Inflammatory macrophage (primary cell): ENCODE measurements around the gene STRN.
"Not testable (repeated sequence)": the region's sequence is repeated elsewhere in the genome, so short reads cannot be mapped to it uniquely, and the experiment has no call there.

Experiments
- DNase-seq, 2 donors: peaks; one replicate each; pipeline ENCODE4 v3.0.0-alpha.2; 2020 to 2022
- total RNA-seq, 18 experiments: gene quantifications; one replicate each; lab custom pipeline; 2026; ENCODE audit warnings: mixed read lengths in 6 of 18, inconsistent platforms in 2 of 18; lab: John Stamatoyannopoulos, UW

Gene STRN, protein sequence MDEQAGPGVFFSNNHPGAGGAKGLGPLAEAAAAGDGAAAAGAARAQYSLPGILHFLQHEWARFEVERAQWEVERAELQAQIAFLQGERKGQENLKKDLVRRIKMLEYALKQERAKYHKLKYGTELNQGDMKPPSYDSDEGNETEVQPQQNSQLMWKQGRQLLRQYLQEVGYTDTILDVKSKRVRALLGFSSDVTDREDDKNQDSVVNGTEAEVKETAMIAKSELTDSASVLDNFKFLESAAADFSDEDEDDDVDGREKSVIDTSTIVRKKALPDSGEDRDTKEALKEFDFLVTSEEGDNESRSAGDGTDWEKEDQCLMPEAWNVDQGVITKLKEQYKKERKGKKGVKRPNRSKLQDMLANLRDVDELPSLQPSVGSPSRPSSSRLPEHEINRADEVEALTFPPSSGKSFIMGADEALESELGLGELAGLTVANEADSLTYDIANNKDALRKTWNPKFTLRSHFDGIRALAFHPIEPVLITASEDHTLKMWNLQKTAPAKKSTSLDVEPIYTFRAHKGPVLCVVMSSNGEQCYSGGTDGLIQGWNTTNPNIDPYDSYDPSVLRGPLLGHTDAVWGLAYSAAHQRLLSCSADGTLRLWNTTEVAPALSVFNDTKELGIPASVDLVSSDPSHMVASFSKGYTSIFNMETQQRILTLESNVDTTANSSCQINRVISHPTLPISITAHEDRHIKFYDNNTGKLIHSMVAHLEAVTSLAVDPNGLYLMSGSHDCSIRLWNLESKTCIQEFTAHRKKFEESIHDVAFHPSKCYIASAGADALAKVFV
- total RNA-seq, result 50.6 to 141 (median 94.1) reads per million in 18 experiments

DNA sequence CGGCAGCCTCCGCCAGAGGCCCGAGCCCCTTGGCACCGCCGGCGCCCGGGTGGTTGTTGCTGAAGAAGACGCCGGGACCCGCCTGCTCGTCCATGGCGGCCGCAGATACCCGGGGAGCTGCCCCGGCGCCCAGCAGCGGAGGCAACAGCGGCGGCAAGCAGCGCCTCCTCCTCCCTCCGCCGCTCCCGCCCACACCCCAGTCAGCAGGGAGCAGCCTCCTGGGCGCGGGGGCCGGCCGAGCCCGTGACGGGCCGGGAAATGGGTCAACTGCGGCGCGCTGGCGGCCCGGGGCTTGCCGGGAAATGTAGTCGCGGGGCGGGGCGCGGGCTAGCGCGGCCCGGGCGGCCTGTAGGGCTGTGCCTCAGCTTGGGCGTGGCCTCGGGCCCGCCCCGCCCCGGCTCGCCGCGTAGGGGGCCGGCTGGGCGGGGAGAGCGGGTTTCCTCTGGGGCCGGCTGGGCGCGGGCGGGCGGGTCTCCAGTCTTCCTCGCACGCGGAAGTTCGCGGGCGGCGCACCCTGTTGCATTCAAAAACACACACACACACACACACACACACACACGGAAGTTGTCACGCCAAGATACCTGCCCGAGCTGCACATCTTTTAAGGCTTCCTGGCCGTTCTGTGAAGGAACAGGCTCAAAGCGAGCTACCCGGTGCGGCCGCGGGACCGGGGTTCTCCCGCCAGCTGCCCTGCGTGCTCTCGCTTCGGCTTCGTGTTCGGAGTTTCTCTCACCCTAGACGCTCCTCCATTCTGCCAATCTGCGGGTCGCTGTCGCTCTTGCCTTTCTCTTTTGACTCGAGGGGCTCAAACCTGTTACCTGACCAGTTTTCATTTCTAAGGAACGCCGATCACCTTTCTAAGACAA, at the start of gene STRN:
STRN (minus strand) TSS at position 167 of the 866 bp plus-strand sequence; CDS start at position 94, 73 bp downstream.
- peak; percentile 98 to 99 for DNase-seq

- no peak for DNase-seq
Measured at GRCh38 chr2:37013315-37013641, 46.9 kb upstream of the STRN start.

DNA sequence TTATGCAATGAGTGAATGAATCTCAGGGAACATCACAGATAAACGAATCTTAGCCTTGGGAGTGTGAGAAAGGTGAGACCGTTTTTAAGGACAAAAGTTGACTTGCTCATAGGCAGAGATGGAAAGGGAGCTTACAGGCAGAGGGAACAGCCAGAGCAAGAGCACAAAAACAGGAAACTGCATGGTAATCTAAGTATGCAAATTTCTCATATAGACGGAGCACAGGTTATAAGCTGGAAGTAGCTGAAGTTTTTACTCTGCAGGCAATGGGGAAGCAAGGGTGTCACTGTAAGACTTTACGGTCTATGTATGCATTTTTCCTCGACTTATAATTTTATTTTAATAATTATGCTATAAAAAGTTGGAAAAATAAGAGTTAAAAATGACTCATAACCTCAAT, 44.8 kb upstream of the STRN start:
- DNase-seq, result peak in 1 of 2 donors; percentile 12

DNA sequence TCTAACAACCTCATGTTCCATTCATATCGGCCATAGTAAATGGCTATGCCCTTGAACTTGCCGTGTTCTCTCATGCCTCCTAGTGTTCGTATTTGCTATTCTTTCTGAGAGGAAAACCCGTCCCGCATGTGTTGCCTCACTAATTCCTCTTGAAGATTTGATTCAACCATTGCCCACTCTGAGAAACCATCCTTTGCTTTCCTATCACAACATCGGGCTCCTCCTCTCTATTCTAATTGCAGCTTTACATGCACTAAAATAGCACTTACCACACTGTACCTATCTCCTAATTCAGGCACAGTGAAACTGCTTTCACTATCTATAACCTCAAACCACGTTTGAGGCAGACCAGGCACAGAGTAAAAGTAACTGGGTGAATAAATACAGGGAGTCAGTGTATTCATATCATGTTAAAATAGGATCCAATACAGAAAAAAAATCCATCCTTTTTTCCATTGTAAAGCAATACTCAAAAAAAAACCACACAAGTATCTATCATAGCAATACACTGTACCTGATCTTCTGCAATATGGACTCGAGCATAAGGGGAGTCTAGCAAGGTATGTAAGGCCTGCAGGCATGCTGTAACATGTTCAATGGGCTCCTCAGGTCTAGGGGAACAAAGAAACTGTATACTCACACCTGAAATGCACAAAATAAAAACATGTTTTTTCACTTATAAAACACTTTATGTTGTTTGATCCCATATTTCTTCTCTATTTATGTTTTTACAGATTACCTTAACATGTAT, 39.0 kb upstream of the STRN start:
- DNase-seq, result peak in 1 of 2 donors; percentile 11

- DNase-seq, result no peak
Measured at GRCh38 chr2:37000988-37001556, 34.7 kb upstream of the STRN start.

- DNase-seq, result no peak
Measured at GRCh38 chr2:37000318-37000717, 34.0 kb upstream of the STRN start.

- DNase-seq, result not testable (repeated sequence)
Measured at GRCh38 chr2:36999416-36999815, 33.1 kb upstream of the STRN start.

DNA sequence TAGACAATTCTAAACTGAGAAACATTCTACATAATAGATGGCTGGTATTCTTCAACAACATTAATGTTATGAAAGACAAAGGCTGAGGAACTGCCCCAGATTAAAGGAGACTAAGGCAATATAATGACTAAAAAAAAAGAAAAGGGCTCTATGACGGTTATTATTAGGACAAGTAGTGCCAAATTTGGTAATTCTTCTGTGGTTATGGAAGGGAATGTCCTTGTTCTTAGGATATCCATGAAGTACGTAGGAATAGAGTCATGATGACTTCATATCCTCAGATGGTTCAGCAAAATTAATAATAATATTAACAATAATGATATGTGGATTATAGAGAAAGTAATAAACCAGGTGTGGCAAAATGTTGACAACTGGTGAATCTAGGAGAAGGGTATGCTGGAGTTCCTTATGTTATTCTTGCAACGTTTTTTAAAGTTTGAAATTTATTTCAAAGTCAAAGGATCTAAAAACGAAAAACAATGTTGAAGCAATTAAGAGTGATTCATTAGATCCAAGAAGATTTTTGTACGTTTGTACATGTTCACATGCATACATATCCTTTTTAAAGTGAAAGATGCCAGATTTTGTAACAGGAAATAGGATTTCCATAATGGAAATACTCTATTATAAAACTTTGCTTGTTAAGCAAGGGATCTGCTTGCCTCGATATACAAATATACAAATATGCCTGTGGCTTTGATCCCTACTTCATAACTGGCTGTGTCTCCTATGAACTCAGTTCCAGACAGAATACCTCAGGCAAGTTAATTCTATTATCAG, 27.7 kb upstream of the STRN start:
- DNase-seq, result no peak

DNA sequence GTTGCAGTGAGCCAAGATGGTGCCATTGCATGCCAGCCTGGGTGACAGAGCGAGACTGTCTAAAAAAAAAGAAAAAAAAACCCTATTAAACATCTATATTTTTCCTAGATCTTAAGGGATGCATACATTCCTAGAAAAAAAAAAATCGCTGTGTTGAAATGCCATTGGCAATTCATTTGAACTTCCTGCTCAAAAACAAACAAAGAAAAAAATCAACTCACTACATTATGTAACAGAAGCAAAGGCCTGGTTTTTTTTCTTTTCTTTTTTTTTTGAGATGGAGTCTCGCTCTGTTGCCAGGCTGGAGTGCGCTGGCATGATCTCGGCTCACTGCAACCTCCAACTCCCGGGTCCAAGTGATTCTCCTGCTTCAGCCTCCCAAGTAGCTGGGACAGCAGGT, 21.7 kb upstream of the STRN start:
- no peak for DNase-seq

DNA sequence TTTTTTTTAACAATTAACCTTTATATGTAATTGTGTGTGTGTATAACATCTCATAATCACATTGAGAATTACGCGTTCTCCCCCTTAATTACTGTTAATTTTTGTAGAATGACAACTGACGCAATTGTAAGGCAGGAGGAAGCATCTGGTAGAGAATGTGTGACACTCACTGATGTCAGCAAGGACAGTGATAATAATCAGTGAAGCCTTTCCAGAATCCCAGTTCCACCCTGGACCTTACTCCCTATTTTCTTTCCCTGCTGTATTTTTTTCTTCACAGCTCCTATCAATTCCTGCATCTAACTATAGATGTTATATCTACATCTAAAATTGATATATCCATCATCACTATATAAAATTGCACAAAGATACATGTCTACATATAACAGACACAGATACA, 16.1 kb upstream of the STRN start:
- no peak for DNase-seq

DNA sequence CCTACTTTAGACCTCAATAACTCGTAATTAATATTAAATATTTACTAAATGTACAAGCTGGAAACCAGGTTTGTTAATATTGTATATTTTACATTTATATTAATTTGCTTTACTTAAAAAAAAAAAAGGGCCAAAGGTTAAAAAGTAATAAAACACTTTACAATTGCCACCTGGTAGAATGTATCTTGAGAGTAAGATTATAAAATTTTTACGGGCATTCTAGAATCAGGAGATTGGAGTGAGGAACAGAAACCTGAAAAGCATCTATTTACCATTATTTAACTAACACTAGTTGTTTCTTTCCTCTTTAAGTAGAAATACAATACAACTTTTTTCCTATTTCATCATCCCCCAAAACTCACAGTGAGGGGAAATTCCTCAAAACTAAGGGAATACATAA, 15.6 kb upstream of the STRN start:
- no peak for DNase-seq

DNA sequence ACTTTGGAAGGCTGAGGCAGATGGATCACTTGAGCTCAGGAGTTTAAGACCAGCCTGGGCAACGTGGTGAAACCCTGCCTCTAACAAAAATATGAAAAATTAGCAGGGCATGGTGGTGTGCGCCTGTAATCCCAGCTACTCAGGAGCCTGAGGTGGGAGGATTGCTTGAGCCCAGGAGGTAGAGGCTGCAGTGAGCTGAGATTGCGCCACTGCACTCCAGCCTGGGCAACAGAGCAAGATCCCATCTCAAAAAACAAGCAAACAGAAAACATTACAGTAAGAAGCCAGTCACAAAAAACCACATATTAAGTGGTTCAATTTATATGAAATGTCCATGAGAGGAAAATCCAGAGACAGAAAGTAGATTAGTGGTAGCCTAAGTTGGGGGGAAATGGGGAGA, 12.7 kb upstream of the STRN start:
- DNase-seq, result not testable (repeated sequence)

DNA sequence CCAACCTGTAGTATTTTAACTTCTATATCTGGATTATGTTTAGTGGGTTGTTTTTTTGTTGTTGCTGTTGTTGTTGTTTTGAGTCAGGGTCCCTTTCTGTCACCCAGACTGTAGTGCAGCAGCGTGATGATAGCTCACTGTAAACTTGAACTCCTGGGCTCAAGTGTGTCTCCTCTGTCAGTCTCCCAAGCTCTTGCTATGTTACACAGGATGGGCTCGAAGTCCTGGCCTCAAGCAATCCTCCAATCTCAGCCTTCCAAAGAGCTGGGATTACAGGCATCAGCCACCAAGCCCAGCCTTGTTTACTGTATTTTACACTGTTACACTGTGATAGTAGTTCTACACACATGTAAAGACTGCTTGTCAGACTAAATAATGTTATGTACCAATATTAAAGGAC, 9.7 kb upstream of the STRN start:
- no peak for DNase-seq

DNA sequence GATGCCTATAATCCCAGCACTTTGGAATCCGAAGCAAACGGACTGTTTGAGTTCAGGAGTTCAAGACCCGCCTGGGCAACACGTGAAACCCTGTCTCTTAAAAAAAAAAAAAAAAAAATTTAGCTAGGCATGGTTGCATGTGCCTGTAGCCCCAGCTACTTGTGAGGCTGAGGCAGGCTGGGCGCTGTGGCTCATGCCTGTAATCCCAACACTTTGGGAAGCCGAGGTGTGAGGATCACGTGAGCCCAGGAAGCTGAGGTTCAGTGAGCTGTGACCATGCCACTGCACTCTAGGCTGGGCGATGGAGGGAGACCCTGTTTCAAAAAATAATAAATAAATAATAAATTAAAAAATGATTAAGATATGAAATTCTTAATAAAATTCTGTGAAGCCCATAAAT, 9.0 kb upstream of the STRN start:
- no peak for DNase-seq

GRCh38 chr2:36973320-36973719, 7.0 kb upstream of the STRN start:
- DNase-seq, result no peak

DNA sequence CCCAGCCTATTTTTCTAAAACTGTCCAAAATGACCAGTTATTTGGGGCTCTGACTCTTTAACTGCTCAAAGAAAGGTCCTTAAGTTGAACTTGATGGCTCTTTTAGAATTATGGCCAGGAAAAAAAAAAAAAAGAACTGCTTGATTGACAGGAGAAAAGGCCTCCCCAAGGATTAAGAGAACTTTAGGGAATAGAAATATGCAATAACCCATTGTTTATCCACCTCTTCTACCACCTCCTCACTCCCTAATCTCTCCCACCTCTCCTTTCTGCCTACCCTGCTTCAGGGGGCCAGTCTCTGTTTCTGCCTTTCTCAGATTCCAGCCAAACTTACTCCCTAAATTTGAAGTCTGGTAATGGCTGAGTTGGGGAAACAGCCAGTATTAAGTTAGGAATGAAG, 5.7 kb upstream of the STRN start:
- DNase-seq, result no peak

DNA sequence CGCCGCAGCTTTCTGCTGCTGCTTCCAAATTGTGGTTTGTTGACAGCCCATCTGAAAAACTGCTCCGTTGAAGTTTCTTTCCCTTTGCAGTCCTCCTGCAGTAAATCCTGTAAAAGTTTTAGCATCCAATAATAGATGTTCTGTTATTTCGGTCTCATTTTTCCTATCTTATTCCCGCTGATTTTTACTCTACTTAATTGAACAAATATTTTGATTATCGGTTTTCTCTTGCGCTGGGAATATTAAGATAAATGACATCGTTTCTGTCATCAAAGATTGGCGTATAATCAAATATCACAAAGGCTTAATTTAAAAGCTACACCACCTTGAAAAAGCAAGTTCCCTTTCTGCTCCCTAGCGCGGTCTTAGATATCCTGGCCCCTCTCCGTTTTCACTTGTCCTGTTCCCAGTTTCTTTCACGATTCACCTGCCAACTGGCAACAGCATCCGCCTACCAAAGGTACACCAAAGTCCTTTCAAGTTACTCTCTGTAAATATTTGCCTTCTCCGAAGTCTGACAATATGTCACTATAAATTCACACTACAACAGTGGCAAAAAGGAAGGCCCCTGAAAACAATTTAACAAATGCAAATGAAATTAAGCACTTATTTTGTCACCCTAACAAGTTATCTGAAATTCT, 1.0 kb upstream of the STRN start:
- peak; percentile 2 to 5 for DNase-seq

- peak in 1 of 2 donors; percentile 3 for DNase-seq
Measured at GRCh38 chr2:36965751-36966369, 476 bp downstream of the STRN start.

GRCh38 chr2:36965206-36965605, 1.1 kb downstream of the STRN start:
- DNase-seq, result peak; percentile 5 to 7

DNA sequence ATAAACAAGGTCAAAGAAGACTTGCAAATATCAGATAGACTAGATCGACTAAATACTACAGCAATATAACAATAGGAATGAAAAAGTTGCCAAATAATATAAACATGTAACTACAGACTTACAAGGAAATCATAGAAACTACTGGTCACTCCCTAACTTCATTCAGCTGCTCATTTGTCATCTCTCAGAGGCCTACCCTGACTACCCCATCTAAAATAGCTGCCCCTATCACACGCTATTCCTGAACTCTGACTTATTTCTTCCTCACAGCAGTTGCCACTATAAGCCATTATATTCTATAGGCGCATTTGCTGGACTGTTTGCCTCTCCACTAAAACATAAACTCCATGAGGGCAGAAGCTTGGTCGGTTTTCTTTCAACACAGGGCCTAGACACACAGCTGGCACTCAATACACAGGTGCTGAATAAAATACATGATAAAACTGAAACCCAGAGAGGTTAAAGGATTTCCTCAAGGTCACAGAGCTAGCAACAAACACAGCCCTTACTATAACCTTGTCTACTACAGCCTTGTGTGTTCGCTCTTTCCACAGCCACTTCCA, 1.8 kb downstream of the STRN start:
- peak; percentile 5 to 12 for DNase-seq
